GM18519 (cell line): ENCODE results near the gene ATP11A.

ENCODE experiments used
- ATAC-seq: cut with Tn5 transposase; IDR thresholded peaks from one replicate; pipeline ENCODE4 v1.9.1; 2021; ENCODE audit warnings: mild to moderate bottlenecking, moderate library complexity; ENCODE audit not compliant: unreplicated experiment, low FRiP score

The ATP11A gene

DNA sequence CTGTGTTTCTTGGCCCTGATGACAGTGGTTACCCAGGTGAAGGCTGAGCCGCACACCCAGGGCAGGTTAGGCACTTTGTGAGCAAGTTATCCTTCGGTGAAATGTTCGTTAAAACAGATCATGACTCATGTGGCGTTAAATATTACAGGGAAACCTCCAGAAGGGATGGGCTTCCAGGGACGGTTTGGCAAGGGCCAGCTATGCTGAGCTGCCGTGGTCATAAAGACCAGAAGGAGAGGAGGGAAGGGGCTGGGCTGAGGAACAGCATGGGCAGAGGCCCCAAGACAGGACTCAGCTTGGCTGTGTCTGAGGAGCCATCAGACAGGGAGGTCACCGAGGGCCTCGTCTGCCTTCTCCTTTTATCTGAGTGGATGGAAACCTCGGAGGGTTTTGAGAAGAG is 47.5 kb downstream of the ATP11A start:
- ATAC-seq, result no peak

DNA sequence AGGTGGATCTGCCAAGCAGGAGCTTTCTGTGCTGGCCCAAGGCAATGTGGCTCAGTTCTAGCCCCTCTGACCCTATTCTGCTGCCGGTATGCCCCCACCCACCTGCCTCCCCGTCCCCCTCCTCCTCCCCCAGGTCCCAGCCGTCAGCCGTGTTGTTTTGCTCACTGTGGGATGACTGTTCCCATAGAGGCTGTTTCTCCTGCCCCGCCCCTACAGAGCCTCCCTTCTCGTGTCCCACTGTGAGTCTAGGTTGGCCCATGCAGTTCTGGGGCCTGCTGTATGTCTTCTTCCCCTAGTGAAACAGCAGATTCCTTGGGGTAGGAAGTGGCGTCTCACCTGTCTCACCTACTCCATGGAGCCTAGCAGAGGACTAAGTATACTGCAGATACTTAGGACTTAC is 48.8 kb downstream of the ATP11A start:
- ATAC-seq, result no peak

DNA sequence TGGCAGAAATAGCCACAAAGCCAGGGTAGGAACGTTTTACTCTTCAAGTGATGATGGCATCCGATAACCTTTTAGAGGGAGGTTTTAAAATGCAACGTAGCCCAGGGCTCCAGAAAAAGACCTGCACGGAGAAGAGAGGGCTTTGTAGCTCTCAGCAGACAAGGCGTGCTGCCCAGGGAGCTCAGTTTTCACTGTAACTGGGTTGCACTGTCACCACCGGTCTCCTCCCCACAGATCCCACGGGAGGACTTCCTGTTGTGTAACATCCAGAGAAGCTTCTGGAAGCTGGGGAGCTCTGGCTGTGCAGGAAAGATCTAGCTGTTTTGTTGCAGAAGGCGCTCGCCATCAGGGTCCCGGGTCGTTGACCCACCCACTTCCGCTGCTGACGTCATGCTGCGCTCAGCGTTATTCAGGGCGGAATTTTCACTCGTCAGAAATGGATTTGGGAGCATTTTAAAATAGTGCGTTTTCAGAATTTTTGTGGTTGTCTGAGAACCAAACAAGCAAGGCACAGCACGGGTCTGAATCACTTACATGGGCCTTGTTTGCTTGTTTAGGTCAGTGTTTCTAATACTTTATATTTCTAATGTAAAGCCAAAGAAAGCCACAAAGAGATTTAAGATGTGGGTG is 50.8 kb downstream of the ATP11A start:
- no peak for ATAC-seq

DNA sequence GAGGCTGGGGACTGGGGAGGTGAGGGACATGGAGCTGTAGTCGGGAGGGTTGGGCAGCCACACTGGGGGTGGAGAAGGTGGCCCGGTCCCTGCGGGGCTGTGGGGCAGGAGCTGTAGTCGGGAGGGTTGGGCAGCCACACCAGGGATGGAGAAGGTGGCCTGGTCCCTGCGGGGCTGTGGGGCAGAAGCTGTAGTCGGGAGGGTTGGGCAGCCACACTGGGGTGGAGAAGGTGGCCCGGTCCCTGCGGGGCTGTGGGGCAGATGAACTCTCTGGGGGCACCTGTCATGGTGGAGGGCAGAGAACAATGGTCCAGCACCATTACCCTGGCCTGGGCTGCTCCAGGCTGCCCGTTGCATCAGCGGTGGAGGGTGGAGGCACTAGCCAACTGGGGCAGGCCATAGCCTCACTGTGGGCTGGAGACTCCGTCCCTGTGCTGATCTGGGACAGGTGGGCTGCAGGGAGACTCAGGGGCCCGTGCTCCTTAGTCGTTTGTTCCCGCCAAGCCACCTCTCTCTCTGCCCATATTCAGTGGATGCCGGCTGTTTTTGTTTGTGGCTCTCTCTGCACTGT is 51.4 kb downstream of the ATP11A start:
- ATAC-seq, result no peak

DNA sequence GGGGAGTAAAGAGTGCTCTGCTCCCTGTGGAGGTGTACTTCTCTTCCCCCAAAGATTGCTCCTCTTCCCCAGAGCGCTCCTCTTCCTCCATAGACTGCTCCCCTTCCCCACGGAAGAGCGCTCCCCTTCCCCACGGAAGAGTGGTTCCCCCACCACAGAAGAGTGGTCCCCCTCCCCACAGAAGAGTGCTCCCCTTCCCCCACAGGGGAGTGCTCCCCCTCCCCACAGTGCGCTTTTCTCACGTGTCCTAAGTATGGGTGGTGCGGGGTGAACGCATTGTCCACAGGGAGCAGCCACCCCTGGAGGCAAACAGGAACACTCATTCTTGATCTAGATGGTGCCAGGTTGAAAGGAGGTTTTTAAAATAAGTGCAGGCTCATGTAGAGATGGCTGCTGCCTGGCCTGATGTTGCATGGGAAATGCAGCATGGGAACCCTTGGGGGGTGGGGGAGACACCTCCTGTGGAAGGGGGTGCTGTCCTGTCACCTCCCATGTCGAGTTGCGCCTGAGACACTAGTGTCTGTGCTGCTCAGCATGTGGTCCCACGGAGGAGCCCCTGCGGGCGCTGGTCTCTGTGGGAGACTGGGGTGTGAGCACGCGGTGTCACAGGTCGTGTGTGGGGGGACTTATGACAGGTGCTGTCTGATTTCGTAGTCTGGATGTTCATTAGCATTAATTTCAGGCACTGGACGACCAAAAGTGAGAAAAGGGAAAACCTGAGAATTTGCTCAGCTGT is 52.2 kb downstream of the ATP11A start:
- ATAC-seq, result no peak

DNA sequence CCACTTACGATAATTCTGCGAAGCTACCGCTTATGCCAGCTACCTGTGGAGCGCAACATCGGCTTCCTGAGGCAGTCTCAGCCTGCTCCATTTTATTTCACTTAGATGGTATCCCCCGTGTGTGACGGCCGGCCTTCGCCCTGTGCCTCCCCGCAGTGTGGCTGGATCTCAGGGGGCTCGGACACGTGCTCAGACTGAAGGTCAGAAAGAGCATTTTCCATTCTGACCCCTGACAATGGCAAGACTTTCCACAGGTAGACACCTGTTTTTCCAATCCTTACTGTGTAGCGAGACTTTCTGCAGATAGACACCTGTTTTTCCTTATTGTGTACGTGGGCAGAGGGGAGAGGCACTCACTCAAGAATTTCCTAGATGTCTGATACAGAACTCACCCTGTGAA is 52.7 kb downstream of the ATP11A start:
- no peak for ATAC-seq

DNA sequence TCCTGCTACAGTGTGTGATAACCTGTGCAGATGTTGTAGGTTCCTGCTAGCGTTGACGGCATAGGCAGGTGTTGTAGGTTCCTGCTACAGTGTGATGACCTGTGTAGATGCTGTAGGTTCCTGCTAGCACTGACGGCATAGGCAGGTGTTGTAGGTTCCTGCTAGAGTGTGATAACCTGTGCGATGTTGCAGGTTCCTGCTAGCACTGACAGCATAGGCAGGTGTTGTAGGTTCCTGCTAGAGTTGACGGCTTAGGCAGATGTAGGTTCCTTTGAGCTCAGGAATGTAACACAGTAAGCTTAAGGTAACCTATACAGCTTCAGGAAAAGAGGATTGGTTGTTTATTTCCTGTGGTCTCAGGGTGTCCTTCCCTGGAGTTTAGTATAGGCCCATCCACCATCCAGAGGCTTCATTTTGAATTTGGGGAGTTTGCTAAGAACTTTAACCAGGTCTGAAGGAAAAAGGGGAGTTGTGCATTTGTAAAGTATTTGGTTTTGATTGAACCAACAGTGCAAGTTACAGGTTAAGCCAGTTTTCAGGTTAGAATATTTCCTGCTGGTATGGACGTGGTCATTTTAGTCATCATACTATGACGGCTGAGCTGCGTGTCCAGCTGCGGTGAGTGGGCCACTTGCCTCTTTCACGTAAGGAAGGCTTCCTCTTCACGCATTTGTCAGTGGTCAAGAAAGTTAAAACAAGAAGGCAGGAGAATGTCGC is 53.8 kb downstream of the ATP11A start:
- ATAC-seq, result no peak

DNA sequence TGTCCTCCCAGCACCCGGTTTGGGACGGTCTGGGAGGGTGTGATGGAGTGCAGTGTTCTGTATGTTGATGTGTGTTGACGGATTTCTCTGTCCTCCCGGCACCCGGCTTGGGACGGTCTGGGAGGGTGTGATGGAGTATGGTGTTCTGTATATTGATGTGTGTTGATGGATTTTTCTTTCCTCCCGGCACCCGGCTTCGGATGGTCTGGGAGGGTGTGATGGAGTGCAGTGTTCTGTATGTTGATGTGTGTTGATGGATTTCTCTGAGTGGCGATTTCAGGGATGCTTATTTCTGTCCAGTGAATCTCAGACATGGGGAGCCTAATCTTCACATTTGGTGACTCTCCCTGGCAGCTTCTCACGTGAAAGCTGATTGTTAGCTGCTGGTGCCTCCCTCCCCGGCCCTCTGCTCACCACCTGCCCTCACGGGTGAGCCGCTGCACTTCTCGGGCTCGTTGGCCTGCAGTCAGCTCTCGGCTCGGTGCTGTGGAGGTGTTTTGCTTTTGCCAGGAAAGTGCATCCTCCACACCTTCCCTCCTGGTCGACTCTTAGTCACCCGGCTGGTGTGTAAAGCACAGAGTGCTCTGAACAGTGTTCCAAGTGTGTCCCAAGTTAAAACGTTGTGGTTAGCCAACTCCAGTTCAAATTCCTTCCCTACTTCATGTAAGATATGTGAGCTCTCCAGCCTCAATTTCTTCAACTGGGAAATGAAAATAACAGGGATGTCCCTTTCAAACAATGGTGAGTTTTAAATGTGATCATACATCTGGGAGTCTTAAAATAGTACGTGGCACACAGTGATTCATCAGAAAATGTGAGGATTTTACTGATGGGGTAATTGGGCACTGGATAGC is 54.6 kb downstream of the ATP11A start:
- ATAC-seq, result no peak

DNA sequence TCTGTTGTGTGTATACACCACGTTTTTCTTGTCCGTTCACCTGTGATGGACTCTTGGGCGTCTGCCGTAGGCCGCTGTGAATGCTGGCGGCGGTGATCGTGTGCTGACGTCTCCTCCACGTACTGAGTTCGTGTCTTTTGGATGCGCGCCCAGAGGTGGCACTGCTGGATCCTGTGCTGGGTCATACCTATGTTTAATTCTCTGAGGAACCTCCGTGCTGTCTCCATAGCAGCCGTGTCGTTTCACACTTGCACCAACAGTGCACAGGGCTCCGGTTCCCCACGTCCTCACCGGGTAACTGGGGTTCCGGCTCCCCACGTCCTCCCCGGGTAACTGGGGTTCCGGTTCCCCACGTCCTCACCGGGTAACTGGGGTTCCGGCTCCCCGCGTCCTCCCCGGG is 56.2 kb downstream of the ATP11A start:
- no peak for ATAC-seq

DNA sequence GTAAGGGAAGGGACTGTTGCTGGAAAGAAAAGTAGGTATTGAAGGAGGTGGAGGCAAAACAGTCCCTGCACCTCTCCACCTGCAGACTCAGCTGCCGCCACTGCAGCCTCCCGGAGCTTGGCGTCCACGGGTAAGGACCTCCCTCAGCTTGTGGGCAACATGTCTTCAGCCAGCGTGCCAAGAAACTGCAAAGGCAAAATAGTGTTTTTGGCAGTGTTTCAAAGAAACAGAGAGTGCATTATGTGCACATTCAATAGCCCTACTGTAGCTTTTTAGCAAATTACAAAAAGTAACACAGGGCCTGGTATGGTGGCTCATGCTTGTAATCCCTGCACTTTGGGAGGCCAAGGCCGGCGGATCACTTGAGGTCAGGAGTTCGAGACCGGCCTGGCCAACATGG is 57.4 kb downstream of the ATP11A start:
- no peak for ATAC-seq

DNA sequence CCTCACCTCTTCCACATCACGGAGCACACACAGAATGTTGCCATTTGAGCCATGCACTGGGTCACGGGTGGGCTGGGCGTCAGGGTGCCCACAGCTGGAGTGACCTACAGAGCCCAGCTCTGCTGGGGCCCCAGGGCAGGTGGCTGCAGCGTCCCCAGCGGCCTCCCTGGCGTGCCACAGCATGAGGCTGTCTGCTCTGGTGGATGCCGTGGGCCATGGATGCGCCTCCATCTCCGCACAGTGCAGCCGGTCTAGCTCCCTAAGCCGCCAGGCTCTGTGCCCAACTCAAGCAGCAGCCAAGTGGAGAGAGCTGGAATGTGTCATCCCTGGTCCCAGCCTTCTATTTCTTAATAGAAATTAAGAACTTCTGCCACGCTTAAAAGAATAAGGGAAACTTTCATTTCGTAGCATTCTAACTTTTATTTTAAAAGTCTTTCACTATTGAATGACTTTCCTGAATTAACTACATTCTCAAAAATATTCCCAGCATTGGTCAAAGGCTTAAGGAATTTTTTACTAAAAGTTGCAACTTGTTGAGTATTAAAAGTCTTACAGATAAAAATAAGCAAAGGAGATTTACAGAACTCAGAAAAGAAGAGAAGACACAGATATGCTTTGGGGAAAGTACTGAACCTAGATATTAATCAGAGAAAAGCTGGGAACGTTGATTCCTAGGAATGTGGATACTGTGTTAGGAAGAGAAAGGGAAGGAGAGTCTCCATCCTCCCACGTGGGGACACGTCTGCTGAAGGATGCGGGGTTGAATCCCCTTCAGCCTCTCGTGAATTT is 59.3 kb downstream of the ATP11A start:
- no peak for ATAC-seq

DNA sequence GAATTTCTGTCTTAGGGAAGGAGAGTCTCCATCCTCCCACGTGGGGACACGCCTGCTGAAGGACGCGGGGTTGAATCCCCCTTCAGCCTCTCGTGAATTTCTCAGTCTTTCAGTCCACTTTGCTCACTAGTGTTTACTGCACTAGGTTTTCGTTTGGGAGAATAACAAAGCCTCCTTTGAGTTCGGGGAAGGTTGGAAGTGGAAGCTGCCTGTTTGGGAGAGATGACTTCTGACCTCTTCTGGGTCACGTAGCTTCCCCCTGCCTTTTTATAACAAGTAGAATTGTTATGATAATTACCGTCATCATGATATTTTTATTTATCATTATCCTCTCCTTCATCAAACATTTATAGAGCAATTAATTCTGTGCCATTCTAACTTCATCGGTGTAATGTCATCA is 60.7 kb downstream of the ATP11A start:
- no peak for ATAC-seq

DNA sequence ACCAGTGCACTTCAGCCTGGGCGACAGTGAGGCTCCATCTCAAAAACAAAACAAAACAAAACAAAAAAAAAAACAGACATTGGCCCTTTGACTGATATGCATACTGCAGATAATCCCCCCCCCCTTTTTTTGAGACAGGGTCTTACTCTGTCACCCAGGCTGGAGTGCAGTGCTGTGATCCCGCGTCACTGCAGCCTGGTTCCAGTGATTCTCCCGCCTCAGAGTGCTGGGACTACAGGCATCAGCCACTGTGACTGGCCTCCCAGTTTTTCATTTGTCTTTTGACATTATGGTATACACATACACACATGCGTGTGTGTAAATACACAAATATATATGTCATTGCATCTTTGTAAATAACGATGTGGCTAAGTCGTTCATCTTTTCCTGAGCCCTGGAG is 61.8 kb downstream of the ATP11A start:
- no peak for ATAC-seq

DNA sequence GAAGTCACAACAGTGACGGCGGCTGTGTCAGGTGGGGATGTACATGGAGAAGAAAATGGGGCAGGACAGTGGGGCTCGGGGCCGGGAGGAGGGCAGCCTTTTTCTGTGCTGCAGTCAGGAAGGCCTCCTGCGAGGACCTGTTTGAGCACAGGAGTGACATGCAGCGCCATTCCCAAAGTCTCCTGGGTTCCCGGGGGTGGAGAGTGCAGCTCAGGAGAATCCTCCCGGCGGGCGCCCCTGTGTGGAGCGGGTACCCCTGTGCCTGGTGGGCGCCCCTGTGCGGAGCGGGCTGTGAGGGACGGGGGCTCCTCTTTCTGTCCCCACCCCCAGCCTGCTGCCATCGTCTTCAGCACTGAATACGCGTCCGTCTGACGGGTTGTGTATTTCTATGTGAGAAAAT is 62.4 kb downstream of the ATP11A start:
- ATAC-seq, result no peak

DNA sequence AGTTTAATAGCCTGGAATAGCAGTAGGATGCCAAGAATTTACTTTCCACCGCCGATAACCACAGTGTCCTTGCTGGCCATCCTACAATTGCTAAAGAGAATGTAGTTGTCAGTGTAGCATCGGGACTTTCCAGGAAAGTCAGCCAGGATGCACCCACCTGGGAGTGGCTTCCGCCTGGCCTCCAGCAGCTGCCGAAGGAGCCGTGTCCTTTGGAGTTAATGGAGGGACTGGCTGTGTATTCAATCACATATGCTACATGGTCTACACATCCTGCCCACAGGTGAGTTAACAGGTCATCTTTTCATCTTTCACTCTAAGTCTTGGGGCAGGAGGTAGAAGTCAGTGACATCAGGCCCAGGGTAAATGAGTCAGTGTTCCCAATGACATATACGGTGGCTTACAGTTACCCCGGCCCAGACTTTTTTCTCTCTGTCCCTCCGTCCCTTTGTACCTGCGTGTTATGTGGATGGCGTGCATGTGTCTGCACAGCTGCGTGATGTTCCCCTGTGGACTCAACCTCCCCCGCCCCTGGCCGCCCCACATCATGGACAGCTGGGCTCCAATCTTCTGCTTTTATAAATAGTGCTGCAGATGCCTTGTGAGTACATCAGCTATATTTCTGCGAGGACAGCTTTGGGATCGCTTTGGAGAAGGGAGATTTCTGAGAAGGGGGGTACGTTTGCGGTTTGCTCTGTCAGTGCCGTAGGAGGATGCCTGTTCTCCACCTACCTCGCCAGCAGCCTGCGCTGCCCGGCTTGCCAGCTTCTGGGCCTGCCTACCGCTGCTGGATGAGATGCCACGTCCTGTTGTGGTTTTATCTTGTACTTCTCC is 63.1 kb downstream of the ATP11A start:
- ATAC-seq, result no peak

DNA sequence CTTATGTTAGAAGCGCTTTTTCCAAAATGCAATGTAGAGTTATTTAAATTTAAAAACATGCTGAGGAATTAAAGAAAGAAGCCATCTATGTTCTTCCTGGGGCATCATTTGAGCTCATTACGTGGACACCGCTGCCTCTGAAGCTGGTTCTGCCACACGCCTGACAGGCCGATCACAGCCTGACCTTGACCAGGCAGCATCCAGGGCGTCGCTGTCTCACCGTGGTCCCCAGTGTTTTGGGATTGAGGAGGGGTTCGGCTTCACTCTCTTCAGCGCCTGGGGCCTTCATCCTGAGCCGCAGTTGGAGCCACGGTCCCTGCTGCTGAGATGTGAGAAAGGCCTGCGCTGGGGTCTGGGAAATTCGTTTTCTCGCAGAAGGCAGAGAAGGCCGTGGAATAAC is 64.0 kb downstream of the ATP11A start:
- ATAC-seq, result no peak

DNA sequence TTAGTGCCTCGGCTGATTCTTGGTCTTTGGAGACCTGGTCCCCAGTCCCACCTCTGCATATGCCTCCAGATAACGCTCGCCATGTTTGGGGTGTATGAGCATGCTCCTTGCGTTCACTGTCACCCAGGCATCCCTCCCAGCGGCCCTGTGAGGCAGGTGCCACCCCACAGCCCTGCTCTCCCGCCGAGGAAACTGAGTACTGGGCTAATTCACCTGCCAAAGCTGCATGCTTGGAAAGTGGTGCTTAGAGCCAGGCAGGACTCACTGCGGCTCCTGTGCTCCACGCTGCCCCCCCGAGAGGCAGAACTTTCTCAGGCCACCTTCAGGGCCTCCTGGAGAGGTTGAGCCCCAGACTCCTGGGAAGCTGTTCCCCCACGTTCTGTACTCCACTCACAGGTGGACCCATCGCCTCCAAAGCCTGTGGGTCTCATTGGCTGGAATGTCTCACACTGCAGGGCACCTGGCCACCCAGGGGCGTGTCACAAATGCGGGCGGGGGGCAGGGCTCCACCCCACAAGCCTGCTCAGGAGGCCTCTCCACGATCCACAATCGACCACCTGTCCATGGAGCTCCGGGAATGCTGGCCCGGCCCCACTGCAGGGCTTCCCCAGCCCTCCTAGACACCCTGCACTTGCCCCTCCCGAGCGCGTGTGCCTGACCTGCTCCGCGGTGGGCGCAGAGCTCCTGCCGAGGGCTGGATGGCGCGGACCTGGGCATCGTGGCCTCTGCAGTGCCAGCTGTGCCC is 64.6 kb downstream of the ATP11A start:
- ATAC-seq, result no peak

DNA sequence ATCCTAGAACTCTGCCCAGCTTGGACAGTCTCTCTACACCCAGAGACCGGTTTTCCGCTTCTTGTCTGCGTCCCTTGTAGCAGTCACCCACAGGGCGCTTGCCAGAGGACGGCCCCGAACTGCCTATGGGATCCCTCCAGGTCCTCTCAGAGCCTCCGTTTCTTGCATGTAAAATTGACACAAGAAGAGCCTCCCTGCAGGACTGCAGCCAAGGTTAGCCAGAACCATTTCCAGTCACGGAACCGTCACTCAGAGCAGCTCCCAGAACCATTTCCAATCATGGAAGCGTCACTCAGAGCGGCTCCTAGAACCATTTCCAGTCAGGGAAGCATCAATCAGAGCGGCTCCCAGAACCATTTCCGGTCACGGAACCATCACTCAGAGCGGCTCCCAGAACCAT is 65.5 kb downstream of the ATP11A start:
- ATAC-seq, result no peak
